HepG2 (cell line): ENCODE measurements around the gene MRS2. TPM values are rescaled to one million over a fixed set of nuclear protein-coding genes. Genes with fewer than 3 reads are reported as not detected.

Source experiments
- ATAC-seq: fragments of 200-7000 bp; cut with Tn5 transposase; 3 replicates; pipeline ENCODE4 v1.9.1; 2020; ENCODE audit warnings: mild to moderate bottlenecking, moderate library complexity
- BruUV-seq: library from RNA; stranded (reverse); fragments of 400-500 nt; replicated peaks from 2 replicates; lab custom pipeline; 2021; lab: Mats Ljungman, UMichigan
- CTCF ChIA-PET: fragments of 300-600 bp; formaldehyde crosslinking; extraction: SDS; loops from one replicate; lab custom pipeline; 2021; ENCODE audit warnings: low total read pairs, inconsistent platforms, low intra/inter-chr PET ratio; lab: Yijun Ruan, JAX
- POLR2A ChIA-PET: fragments of 350-600 bp; sonication (Branson Sonifier 250); formaldehyde crosslinking; loops from one replicate; lab custom pipeline; 2020; ENCODE audit warnings: antibody characterized with exemption, inconsistent platforms; lab: Yijun Ruan, JAX
- DNase-seq: peaks from one replicate; pipeline ENCODE4 v3.0.0-alpha.2; 2015; ENCODE audit warnings: low spot score
- FAIRE-seq: peaks from 3 replicates; lab custom pipeline; 2011; peaks lifted over from hg19 to GRCh38; lab: Jason Lieb, UNC
- H2AFZ ChIP-seq: one replicate; pipeline ENCODE4 v1.6.1; 2011; ENCODE audit warnings: low read length, inconsistent platforms
- H3K27ac ChIP-seq: fragments of 300-600 bp; 3 replicates; pipeline ENCODE4 v1.8.0; 2011; ENCODE audit warnings: mixed run types, mild to moderate bottlenecking, mixed read lengths, low read length, inconsistent platforms; ENCODE audit not compliant: insufficient read depth; ENCODE audit errors: extremely low read length
- H3K27me3 ChIP-seq, 2 experiments: fragments of 200-600 bp in 1 of 2; 2 replicates in 1 of 2; 3 replicates in 1 of 2; pipeline versions ENCODE4 v1.6.0 to v1.8.0; 2011; ENCODE audit warnings: low read length in 2 of 2, mild to moderate bottlenecking in 2 of 2, moderate library complexity in 2 of 2, inconsistent platforms in 1 of 2; ENCODE audit not compliant: insufficient read depth in 2 of 2, control insufficient read depth in 1 of 2
- H3K36me3 ChIP-seq, 2 experiments: fragments of 200-600 bp in 1 of 2; replicated peaks in 1 of 2; 2 replicates in 1 of 2; 3 replicates in 1 of 2; pipeline versions ENCODE4 v1.5.1 to v1.8.0; 2011; ENCODE audit warnings: low read length in 2 of 2, inconsistent platforms in 1 of 2; ENCODE audit not compliant: insufficient read depth in 2 of 2, control insufficient read depth in 1 of 2
- H3K4me1 ChIP-seq: 2 replicates; pipeline ENCODE4 v1.5.1; 2012; ENCODE audit warnings: low read length, inconsistent platforms; ENCODE audit not compliant: insufficient read depth
- H3K4me2 ChIP-seq: 2 replicates; pipeline ENCODE4 v1.6.0; 2011; ENCODE audit warnings: low read depth, low read length, inconsistent platforms
- H3K4me3 ChIP-seq, 3 experiments: fragments of 200-600 bp in 1 of 3; sonication (generic), shearing (Covaris generic) in 1 of 3; replicated peaks in 1 of 3; 2 replicates each; pipeline ENCODE4 v1.5.1; 2011 to 2016; ENCODE audit warnings: low read length in 3 of 3, inconsistent platforms in 2 of 3, low read depth in 2 of 3, mild to moderate bottlenecking in 2 of 3, control low read depth in 1 of 3, mixed read lengths in 1 of 3; ENCODE audit not compliant: insufficient read depth in 1 of 3
- H3K79me2 ChIP-seq: one replicate; pipeline ENCODE4 v1.6.1; 2011; ENCODE audit warnings: low read length, inconsistent platforms; ENCODE audit not compliant: insufficient read depth
- H3K9ac ChIP-seq: 2 replicates; pipeline ENCODE4 v1.6.0; 2011; ENCODE audit warnings: mild to moderate bottlenecking, low read depth, low read length, inconsistent platforms; ENCODE audit not compliant: insufficient read depth
- H3K9me3 ChIP-seq: 2 replicates; pipeline ENCODE4 v1.5.1; 2012; ENCODE audit warnings: mild to moderate bottlenecking, low read length
- H4K20me1 ChIP-seq: 2 replicates; pipeline ENCODE4 v1.6.0; 2011; ENCODE audit warnings: inconsistent platforms, mild to moderate bottlenecking, low read length, moderate library complexity; ENCODE audit not compliant: insufficient read depth
- ATAD3A ChIP-seq: sonication (generic); formaldehyde crosslinking; IDR thresholded peaks from 2 replicates; pipeline ENCODE4 v1.4.0; 2020; ENCODE audit warnings: missing genetic modification reagents
- CCDC6 ChIP-seq: sonication (generic); formaldehyde crosslinking; IDR thresholded peaks from 2 replicates; pipeline ENCODE4 v1.8.1; 2022; ENCODE audit warnings: mild to moderate bottlenecking, missing genetic modification reagents, moderate library complexity
- CREB1 ChIP-seq, 2 experiments: fragments of 450-650 bp in 1 of 2; IDR thresholded peaks; 2 replicates each; pipeline ENCODE4 v1.6.1; 2016 to 2017; ENCODE audit warnings: control low read depth in 1 of 2, mild to moderate bottlenecking in 1 of 2, missing compliant biosample characterization in 1 of 2, missing genetic modification characterization in 1 of 2
- E2F5 ChIP-seq: sonication (generic); formaldehyde crosslinking; conservative IDR thresholded peaks from 2 replicates; pipeline ENCODE4 v1.4.0; 2020; ENCODE audit warnings: missing genetic modification reagents
- GABPA ChIP-seq, 2 experiments: IDR thresholded peaks; 2 replicates each; pipeline ENCODE4 v1.6.1; 2011 to 2016; ENCODE audit warnings: low read depth in 2 of 2, low read length in 1 of 2, missing biosample characterization in 1 of 2, missing genetic modification characterization in 1 of 2
- HNRNPK ChIP-seq: fragments of 200-400 bp; formaldehyde crosslinking; IDR thresholded peaks from 2 replicates; pipeline ENCODE4 v1.6.1; 2018; ENCODE audit warnings: low read length, low read depth, moderate library complexity, mild to moderate bottlenecking; ENCODE audit not compliant: poor library complexity, severe bottlenecking
- IKZF4 ChIP-seq: sonication (generic); formaldehyde crosslinking; IDR thresholded peaks from 2 replicates; pipeline ENCODE4 v1.5.1; 2020; ENCODE audit warnings: borderline replicate concordance, mild to moderate bottlenecking, low read depth, missing genetic modification reagents; ENCODE audit errors: not compliant biosample characterization
- IRF1 ChIP-seq: sonication (generic); formaldehyde crosslinking; IDR thresholded peaks from 2 replicates; pipeline ENCODE4 v1.4.0; 2020; ENCODE audit warnings: low read depth, mild to moderate bottlenecking, missing genetic modification reagents
- NCOA2 ChIP-seq: sonication (generic); formaldehyde crosslinking; IDR thresholded peaks from 2 replicates; pipeline ENCODE4 v1.8.0; 2022; ENCODE audit warnings: inconsistent platforms
- NFATC3 ChIP-seq: sonication (generic); formaldehyde crosslinking; IDR thresholded peaks from 2 replicates; pipeline ENCODE4 v1.5.1; 2020; ENCODE audit warnings: mild to moderate bottlenecking, missing genetic modification reagents
- PHF8 ChIP-seq: sonication (generic); formaldehyde crosslinking; IDR thresholded peaks from 2 replicates; pipeline ENCODE4 v1.5.0; 2020; ENCODE audit warnings: missing genetic modification reagents
- POLR2G ChIP-seq: fragments of 200-400 bp; formaldehyde crosslinking; IDR thresholded peaks from 2 replicates; pipeline ENCODE4 v1.6.1; 2018; ENCODE audit warnings: mild to moderate bottlenecking, low read depth, low read length, moderate library complexity
- RFX3 ChIP-seq: IDR thresholded peaks from 2 replicates; pipeline ENCODE4 v1.6.1; 2016; ENCODE audit warnings: missing biosample characterization, missing genetic modification reagents
- SIN3B ChIP-seq: fragments of 150-350 bp; IDR thresholded peaks from 2 replicates; pipeline ENCODE4 v1.6.1; 2014; ENCODE audit warnings: low read length
- ZNF235 ChIP-seq: sonication (generic); formaldehyde crosslinking; IDR thresholded peaks from 2 replicates; pipeline ENCODE4 v1.8.1; 2023; ENCODE audit warnings: mild to moderate bottlenecking, missing genetic modification reagents, borderline replicate concordance
- ZNF326 ChIP-seq: sonication (generic); formaldehyde crosslinking; IDR thresholded peaks from 2 replicates; pipeline ENCODE4 v1.4.0; 2020; ENCODE audit warnings: missing genetic modification reagents, borderline replicate concordance
- ZNF549 ChIP-seq: sonication (generic); formaldehyde crosslinking; IDR thresholded peaks from 2 replicates; pipeline ENCODE4 v1.5.0; 2020; ENCODE audit warnings: missing genetic modification reagents
- ZNF816 ChIP-seq: sonication (generic); formaldehyde crosslinking; IDR thresholded peaks from 2 replicates; pipeline ENCODE4 v1.8.0; 2022; ENCODE audit warnings: missing genetic modification reagents, mild to moderate bottlenecking, borderline replicate concordance
- WGBS: methylation state at CpG from one replicate; pipeline ENCODE4 v1.1.6; 2017; ENCODE audit warnings: low lambda C conversion rate; 5-methylcytosine and 5-hydroxymethylcytosine counted together
- in situ Hi-C: cut with HindIII; loops from 2 replicates; pipeline ENCODE4 v1.10.0; 2017; ENCODE audit warnings: low pct_unique_long_range_greater_than_20kb; ENCODE audit not compliant: extremely low pct_ligation_motif_present
- intact Hi-C: fragments of 100-400 bp; cut with micrococcal nuclease; formaldehyde crosslinking; loops from one replicate; pipeline ENCODE4 v1.10.0; 2022; ENCODE audit not compliant: unreplicated experiment
- polyA plus RNA-seq, 8 experiments: library from polyadenylated mRNA; depleted of rRNA in 3 of 8; stranded (reverse) in 7 of 8; unstranded in 1 of 8; fragments of >200 nt; fragmentation: Illumina TruSeq in 4 of 8; extraction: Trizol in 4 of 8; gene quantifications; 2 replicates each; pipeline versions ENCODE4 v1.2.1 to v1.2.3, GENCODE V29; 2011 to 2016; ENCODE audit warnings: low read depth in 4 of 8, missing spikeins in 1 of 8, mixed read lengths in 1 of 8; ENCODE audit not compliant: insufficient read depth in 1 of 8
- total RNA-seq, 5 experiments: library from RNA; depleted of rRNA; stranded (reverse); fragments of >200 nt; fragmentation: Illumina TruSeq; extraction: Trizol; gene quantifications; 2 replicates each; pipeline ENCODE4 v1.2.3, GENCODE V29; 2016; ENCODE audit warnings: low read depth in 1 of 5
- TF ChIP-seq, protein P1 (sequence below): sonication (generic); formaldehyde crosslinking; IDR thresholded peaks from 2 replicates; pipeline ENCODE4 v1.4.0; 2020; ENCODE audit warnings: missing genetic modification reagents
- TF ChIP-seq, protein P2 (sequence below): sonication (generic); formaldehyde crosslinking; IDR thresholded peaks from 2 replicates; pipeline ENCODE4 v1.8.0; 2022; ENCODE audit warnings: missing genetic modification reagents, low read depth, mild to moderate bottlenecking, borderline replicate concordance

Gene MRS2
- total and polyA plus RNA-seq, 2 of the 13 experiments (the other 11 are each of a cell fraction or from before 2014, with no cell fraction given): 31.1 to 83.8 TPM

GRCh38 chr6:24385536-24386269, 17.0 kb upstream of the MRS2 start:
- H2AFZ ChIP-seq: no peak overlapping the region
- peak overlapping the region; percentile 79 for H3K27ac ChIP-seq
- no peaks in the 10 kb centered on the region for H3K9me3 ChIP-seq
- DNase-seq: peak; percentile 98
- H3K4me3 ChIP-seq: peak overlapping the region in 1 of 3 experiments; percentile 34; a peak in 1 of 6 replicates
- 0 out of 5 replicates have a peak, but pooled peaks cover 0 to 2% of the 10 kb centered on the region in 2 experiments for H3K36me3 ChIP-seq
- BruUV-seq: no TSS peak
- H3K9ac ChIP-seq: peak overlapping the region; percentile 53
- H3K4me1 ChIP-seq: peaks cover 84% of the 10 kb centered on the region
- intact Hi-C loops (loop anchor here (1.0 to 10.0 kb wide), 6 partner anchors 17 to 323 kb away; partner anchors contain the start of gene MRS2), in situ Hi-C loops (loop anchor here (5.0 kb wide), 1 partner anchor 103 kb away; no protein-coding TSS in a partner anchor)
- H3K27me3 ChIP-seq: no peaks in the 10 kb centered on the region
- ChIA-PET CTCF (interaction anchor here (1.5 to 2.4 kb wide), 2 partner anchors 30 to 102 kb away, joined by 4 to 35 read pairs; no protein-coding TSS in a partner anchor), POLR2A (interaction anchor here (1.4 kb wide), 1 partner anchor 102 kb away, joined by 6 read pairs; no protein-coding TSS in a partner anchor)
- WGBS: 8% methylated on average over 8 of the region's 8 CpGs
- ATAC-seq: peak; percentile 83
- FAIRE-seq: peak; percentile 96
- no peaks in the 10 kb centered on the region for H4K20me1 ChIP-seq
- peak overlapping the region; percentile 60 for H3K4me2 ChIP-seq
- peaks cover 20% of the 10 kb centered on the region for H3K79me2 ChIP-seq
- TF ChIP-seq ZNF816 (CRISPR knock-in tag) (peak; percentile 97), ZNF326 (CRISPR knock-in tag) (no peak), POLR2G (no peak), HNRNPK (no peak), GABPA (IDR thresholded peaks at IDR 0.05; ENCODE audit: low read depth, low read length) (no peak), GABPA (CRISPR knock-in tag; IDR thresholded peaks at IDR 0.05; ENCODE audit: low read depth) (peak; percentile 47; the same call in 1 of the 2 replicates), NFATC3 (CRISPR knock-in tag) (no peak), SIN3B (no peak), NCOA2 (peak; percentile 98), CCDC6 (peak; percentile 72; the same call in 1 of the 2 replicates), E2F5 (CRISPR knock-in tag) (no peak), PHF8 (CRISPR knock-in tag) (no peak), IKZF4 (no peak), ATAD3A (no peak), IRF1 (CRISPR knock-in tag) (no peak), ZNF549 (CRISPR knock-in tag) (no peak), RFX3 (CRISPR knock-in tag) (no peak), CREB1 (IDR thresholded peaks at IDR 0.05) (peak; percentile 25; the same call in 1 of the 2 replicates), CREB1 (CRISPR knock-in tag; IDR thresholded peaks at IDR 0.05) (peak; percentile 87), ZNF235 (CRISPR knock-in tag) (no peak)
- TF ChIP-seq, protein P1, sequence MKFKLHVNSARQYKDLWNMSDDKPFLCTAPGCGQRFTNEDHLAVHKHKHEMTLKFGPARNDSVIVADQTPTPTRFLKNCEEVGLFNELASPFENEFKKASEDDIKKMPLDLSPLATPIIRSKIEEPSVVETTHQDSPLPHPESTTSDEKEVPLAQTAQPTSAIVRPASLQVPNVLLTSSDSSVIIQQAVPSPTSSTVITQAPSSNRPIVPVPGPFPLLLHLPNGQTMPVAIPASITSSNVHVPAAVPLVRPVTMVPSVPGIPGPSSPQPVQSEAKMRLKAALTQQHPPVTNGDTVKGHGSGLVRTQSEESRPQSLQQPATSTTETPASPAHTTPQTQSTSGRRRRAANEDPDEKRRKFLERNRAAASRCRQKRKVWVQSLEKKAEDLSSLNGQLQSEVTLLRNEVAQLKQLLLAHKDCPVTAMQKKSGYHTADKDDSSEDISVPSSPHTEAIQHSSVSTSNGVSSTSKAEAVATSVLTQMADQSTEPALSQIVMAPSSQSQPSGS: peak; percentile 92
- TF ChIP-seq, protein P2, sequence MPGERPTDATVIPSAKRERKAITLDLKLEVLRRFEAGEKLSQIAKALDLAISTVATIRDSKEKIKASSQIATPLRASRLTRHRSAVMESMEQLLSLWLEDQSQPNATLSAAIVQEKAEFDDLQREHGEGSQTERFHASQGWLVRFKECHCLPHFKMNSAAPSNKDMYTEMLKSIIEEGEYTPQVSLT: no peak
